H54 (cell line): ENCODE results near the gene EDC4.
"Not testable (repeated sequence)": the region's sequence is repeated elsewhere in the genome, so short reads cannot be mapped to it uniquely, and the experiment has no call there.

Source experiments
- DNase-seq: peaks from one replicate; pipeline ENCODE4 v3.0.0; 2011; ENCODE audit warnings: low spot score, mixed read lengths; ENCODE audit not compliant: insufficient read length
- FAIRE-seq: peaks from 3 replicates; lab custom pipeline; 2011; peaks lifted over from hg19 to GRCh38; lab: Jason Lieb, UNC
- POLR2A ChIP-seq: IDR thresholded peaks from 2 replicates; pipeline ENCODE4 v1.6.1; 2011; ENCODE audit warnings: low read depth, mild to moderate bottlenecking, low read length

The EDC4 gene

GRCh38 chr16:67872631-67873434 lies at the start of gene EDC4:
Gene EDC4, plus strand, starts transcription at chr16:67873052. Its CDS starts 210 bp downstream, at chr16:67873262.
- peak; percentile 68 for DNase-seq
- FAIRE-seq: no peak
- peak; percentile 68 for TF ChIP-seq POLR2A

- no peak for TF ChIP-seq POLR2A
- DNase-seq (no peak), FAIRE-seq (no peak)
Measured at GRCh38 chr16:67825119-67825518, 47.7 kb upstream of the EDC4 start.

GRCh38 chr16:67825906-67826305 lies 46.9 kb upstream of the EDC4 start:
- no peak for FAIRE-seq
- no peak for TF ChIP-seq POLR2A
- DNase-seq: no peak

GRCh38 chr16:67828651-67829050 lies 44.2 kb upstream of the EDC4 start:
- DNase-seq (no peak), FAIRE-seq (no peak)
- TF ChIP-seq POLR2A: no peak

- FAIRE-seq (peak; percentile 53), DNase-seq (peak; percentile 71)
- no peak for TF ChIP-seq POLR2A
Measured at GRCh38 chr16:67833030-67833414, 39.8 kb upstream of the EDC4 start.

GRCh38 chr16:67833415-67834241 lies 39.2 kb upstream of the EDC4 start:
- peak; percentile 87 for DNase-seq
- FAIRE-seq: peak; percentile 48
- TF ChIP-seq POLR2A: peak; percentile 78

GRCh38 chr16:67834242-67834614 lies 38.6 kb upstream of the EDC4 start:
- no peak for TF ChIP-seq POLR2A
- no peak for DNase-seq
- no peak for FAIRE-seq

GRCh38 chr16:67837190-67837589 lies 35.7 kb upstream of the EDC4 start:
- not testable (repeated sequence) for FAIRE-seq

GRCh38 chr16:67837811-67838210 lies 35.0 kb upstream of the EDC4 start:
- FAIRE-seq (no peak), DNase-seq (no peak)
- TF ChIP-seq POLR2A: no peak

More at GRCh38 chr16:67837190-67837589, 35.7 kb upstream of the EDC4 start:
- not testable (repeated sequence) for DNase-seq

- no peak for TF ChIP-seq POLR2A
- DNase-seq (no peak), FAIRE-seq (no peak)
Measured at GRCh38 chr16:67841198-67841815, 31.5 kb upstream of the EDC4 start.

- FAIRE-seq: no peak
- TF ChIP-seq POLR2A: no peak
- DNase-seq: peak; percentile 94
Measured at GRCh38 chr16:67841816-67842508, 30.9 kb upstream of the EDC4 start, which contains the start of gene THAP11. Gene THAP11, plus strand, starts transcription at chr16:67842320. Its CDS starts 235 bp downstream, at chr16:67842555.

GRCh38 chr16:67842509-67843342 lies 30.1 kb upstream of the EDC4 start:
- DNase-seq: no peak
- no peak for FAIRE-seq
- TF ChIP-seq POLR2A: no peak

- FAIRE-seq: no peak
- DNase-seq: no peak
- no peak for TF ChIP-seq POLR2A
Measured at GRCh38 chr16:67843343-67843765, 29.5 kb upstream of the EDC4 start.
